HG03135 (cell line): ENCODE data around the gene KDM4B.

Experiments used
- ATAC-seq: cut with Tn5 transposase; IDR thresholded peaks from one replicate; pipeline ENCODE4 v1.9.1; 2021; ENCODE audit warnings: mild to moderate bottlenecking, moderate library complexity; ENCODE audit not compliant: unreplicated experiment

Gene KDM4B

GRCh38 chr19:5048091-5048726, 79.3 kb downstream of the KDM4B start:
- no peak for ATAC-seq

DNA sequence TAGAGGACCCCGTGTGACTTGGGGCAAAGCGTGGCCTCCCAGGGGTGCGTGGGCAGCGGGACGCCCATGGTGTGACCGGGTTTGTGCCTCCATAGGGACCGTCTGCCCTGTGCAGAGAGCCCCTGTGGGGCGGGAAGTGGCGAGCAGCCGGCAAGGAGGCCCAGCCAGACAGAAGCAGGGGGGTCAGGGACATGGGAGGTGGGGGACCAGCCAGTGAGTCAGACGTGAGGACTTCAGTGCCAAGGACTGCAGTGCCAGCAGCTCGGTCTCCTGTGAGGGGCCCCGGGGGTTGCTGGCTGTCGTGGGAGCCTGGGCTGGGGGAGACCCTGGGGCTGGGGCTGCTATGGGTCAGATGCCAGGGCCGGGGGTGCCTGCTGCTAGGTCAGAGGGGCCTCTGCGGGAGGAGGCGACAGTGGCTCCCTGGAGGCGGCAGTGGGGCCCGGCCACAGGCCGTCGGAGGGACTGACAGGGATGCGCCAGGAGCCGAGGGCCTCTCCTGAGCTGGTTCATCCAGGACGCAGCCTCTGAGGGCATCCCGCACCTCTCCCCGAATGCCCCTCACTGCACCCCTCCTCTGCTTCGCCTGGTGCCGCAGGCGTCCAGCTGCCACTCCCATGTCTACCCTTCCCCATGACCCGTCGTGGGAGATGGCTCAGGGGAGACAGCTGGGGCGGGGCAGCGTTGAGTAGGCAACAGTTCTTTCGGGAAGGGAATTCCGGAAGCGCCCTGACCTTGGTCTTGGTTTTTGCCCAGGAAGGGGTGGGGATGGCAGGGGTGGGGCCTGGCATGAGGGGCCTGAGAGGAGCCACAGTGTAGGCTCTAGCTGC, 80.0 kb downstream of the KDM4B start:
- no peak for ATAC-seq

GRCh38 chr19:5049561-5049960, 80.6 kb downstream of the KDM4B start:
- ATAC-seq, result no peak

DNA sequence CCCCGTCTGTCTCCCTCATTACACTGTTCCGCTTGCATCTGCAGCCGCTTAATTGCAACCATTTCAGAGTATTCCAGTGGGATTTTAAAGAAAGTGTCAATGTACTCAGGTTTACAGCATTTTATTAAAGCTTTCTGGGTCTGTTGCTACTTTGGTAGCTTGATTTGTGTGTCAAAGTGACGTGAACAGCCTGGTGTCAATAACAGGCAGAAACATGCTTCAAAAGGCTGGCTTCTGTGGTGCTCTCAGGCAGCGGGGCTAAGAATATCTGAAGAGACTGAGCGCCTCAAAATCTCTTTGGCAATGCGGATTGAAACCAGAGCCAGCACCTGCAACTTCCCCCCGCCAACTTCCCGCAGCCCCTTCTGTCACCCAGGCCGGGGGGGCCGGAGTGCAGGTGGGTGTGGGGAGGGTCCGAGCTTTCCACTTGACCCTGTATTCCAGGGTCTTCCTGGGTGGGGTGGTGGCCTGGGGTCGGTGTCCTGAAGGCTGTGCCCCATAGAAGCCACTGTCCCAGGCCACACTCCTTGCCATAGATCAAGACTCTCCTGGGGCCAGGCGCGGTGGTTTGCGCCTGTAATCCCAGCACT, 81.2 kb downstream of the KDM4B start:
- no peak for ATAC-seq

DNA sequence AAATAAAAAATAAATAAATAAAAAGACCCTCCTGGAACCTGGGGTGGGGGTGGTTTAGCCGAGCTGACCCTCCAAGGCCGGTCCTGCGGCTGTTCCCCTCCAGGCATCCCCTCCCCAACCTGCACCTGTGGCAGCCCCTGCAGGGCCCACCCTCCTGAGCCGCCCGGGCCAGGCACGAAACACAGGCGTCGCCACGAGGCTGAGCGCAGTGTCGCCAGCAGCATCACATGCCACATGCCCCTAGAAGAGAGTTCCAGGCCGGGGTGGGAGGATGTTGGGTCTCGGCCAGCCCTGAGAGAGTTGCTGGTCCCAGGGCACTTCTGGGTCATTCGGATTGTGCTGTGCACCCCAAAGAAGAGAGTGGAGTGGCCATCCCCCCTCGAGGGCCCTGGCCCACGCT, 82.0 kb downstream of the KDM4B start:
- no peak for ATAC-seq

- ATAC-seq, result no peak
These were observed 82.7 kb downstream of the KDM4B start for GRCh38 chr19:5051619-5052018.

DNA sequence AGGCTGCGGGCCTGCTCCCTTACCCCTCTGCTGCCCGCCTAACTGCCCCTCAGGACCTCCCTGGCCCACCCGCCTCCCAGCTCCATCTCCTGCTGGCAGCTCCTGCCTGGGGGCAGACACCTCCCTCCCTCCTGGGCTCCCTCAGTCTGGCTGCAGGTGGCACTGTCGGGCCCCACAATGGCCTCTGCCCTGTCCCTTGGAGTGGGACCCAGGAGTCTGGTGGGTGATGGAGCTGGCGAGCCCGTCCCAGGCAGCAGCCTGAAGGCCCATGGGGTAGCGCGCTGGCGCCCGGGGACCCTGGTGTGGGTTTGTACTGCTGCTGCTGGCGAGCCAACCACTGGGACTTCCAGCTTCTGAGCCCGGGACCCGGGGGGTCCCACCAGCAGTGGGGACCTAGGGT, 83.6 kb downstream of the KDM4B start:
- no peak for ATAC-seq

GRCh38 chr19:5052945-5053485, 84.1 kb downstream of the KDM4B start:
- no peak for ATAC-seq

- no peak for ATAC-seq
These were observed 84.7 kb downstream of the KDM4B start for GRCh38 chr19:5053661-5054060.

DNA sequence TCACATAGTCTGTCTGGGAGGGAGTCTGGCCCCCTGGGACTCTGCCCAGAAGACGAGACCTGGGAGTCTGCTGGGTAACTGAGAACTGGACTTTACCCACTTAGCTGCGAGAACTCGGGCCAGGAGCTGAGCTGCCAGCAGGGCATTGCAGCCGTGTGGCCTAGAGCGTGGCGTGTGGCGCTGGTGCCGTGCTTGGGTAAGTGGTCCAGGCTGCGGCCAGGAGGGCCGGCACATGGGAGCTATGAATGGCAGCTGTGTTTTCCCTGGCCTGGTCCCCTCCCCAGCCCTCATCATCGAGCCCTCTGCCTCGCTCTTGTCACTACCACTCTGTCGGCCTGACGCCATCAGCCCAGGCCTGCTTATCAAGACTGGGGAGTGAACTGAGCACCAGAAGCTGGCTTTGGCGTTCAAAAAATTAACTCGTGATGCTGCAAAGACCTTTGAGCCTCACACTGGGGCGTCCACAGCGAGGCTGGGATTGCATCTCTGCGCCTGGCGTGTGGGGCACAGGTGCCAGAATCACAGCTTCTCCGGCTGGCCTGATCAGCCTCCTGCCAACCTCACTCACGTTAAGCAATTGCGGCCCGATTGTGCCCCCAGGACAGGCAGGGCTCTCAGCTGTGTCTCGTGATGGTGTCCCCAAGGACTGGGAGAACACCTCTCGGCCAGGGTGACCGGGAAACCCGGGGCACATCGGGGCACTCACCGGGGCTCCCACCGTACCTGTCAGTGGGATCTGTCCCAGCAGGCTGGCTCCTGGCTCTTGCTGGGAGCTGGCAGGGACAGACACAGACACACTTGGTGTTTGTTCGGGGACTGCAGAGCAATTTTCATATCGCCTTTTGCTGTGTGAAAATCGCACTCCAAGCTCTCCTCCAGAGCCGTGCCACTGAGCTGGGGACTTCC, 85.9 kb downstream of the KDM4B start:
- ATAC-seq, result no peak

- ATAC-seq, result no peak
These were observed 86.5 kb downstream of the KDM4B start for GRCh38 chr19:5055457-5055776.

DNA sequence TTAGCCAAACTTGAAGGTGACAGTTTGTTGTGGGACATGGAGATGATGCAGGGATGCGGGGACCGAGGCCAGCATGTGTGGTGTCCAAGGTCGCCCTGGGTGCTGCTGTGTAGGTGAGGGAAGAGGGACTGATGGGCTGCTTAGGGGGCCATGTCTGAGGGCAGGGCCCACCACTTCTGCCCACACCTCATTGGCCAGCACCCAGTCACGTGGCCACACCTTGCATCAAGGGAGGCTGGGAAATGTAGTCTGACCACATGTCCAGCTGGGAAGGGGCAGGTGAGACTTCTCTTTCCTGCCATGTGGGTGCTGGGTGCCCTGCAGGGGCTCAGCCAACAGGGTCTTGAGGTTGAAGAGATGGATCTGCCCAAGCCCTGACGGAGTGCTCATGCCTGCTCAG, 88.9 kb downstream of the KDM4B start:
- ATAC-seq, result no peak

GRCh38 chr19:5058521-5059212, 89.8 kb downstream of the KDM4B start:
- no peak for ATAC-seq

DNA sequence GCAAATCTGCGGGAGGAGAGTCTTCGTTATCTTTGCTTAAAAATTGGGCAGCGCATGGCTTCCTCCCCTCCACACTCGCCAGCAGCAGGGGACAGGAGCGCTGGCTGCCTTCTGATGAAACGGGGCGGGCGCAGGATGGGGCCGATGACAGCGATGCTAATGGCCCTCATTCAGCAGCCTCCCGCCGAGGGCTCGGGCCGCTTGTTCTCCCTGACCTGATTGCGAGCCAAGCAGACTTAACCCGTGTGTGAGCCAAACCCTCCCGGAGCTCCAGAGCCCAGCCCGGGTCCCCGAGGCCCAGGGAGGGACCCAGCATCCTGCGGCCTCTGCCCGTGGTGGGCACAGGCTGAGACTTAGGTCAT, 90.3 kb downstream of the KDM4B start:
- no peak for ATAC-seq

DNA sequence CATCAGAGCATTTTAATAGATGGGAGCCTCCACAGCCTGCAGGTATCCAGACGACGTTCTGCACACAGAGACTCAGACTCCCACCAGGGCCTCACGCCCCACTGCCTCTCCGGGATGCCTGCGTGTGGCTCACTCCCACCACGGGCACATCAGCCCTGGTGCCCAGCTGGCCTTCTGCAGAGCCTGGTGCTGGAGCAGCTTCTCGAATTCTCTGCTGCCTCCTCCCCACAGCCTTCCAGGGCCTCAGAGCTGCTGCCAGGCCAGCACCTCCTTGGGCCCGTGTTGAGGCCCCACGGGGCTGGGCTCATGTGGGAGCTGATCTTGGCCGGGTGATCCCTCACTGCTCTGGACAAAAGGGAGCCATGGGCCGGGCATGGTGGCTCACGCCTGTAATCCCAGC, 90.9 kb downstream of the KDM4B start:
- no peak for ATAC-seq

DNA sequence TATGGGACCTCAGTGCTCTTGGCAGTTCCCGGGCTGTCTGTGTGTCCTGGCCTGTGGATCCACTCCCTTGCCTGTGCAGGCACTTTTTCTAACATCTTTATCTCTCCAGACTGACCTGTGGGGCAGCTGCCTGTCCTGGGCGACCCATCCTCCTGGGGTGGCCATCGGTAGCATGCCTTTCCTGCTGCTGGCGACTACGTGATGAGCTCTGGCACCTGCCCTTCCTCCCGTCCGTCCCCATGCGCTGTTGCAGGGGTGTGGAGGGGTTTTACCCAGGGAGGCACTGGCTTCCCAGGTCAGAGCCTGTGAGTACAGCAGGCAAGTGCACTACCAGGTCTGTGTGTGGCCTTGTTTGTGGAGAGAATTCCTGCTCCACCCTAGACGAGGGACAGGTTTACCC, 93.3 kb downstream of the KDM4B start:
- no peak for ATAC-seq

DNA sequence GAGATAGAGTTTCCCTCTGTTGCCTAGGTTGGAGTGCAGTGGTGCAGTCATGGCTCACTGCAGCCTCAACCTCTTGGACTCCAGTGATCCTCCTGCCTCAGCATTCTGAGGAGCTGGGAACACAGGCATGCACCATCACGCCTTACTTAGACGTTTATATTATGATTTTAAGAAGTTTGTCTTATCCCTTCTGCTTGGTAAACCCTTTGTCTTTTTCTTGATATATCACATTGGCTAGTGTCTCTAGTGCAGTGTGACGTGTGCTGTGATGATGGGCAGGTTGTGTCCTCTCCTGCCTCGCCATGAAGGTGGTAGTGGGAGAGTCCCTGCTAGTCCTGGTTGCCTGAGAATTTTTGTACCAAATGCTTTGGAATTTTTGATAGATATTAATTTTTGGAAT, 93.9 kb downstream of the KDM4B start:
- no peak for ATAC-seq

- no peak for ATAC-seq
These were observed 95.1 kb downstream of the KDM4B start for GRCh38 chr19:5063873-5064645.

DNA sequence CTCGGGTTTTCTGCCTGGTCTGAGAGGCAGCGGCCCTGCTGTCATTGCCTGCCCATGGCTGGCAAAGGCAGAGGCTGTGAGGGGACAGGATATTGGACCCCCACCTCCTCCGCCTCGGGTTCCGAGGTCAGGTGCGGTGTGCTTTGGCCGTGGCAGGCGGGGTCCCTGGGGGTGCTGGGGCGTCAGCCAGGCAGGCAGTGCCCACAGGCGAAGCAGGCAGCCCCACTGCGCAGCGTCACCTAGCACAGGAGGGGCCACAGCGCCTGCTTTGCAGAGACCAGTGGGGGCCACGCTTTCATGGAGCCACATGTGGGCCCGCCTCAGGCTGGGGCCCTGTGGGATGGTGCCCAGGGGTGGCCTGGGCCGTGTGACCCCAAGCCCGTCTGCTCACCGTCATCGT, 96.0 kb downstream of the KDM4B start:
- no peak for ATAC-seq

DNA sequence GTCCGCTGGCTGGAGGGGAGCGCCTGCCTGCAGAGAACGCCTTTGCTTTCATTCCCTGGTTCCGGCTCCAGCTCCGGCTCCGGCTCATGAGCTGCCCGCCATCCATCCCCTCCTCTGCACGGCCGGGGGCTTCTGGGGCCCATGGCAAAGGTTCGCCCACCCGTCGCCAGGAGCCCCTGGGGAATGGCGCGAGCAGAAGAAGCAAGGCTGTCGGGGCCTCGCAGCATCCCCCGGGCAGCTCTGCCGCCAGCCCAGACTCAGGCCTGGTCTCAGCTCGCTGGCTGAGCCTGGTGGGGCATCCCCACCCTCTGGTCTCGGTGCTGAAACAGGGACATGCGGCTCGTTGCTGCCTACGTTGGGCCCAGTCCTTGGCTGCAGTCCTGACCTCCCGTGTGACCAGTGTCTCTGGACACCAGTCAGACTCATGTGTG, 96.8 kb downstream of the KDM4B start:
- ATAC-seq, result no peak
